ENCODE data around the gene DIAPH2. TPM values are rescaled to one million over a fixed set of nuclear protein-coding genes. Genes with fewer than 3 reads are reported as not detected.

DIAPH2 gene
- total RNA-seq, 1 donor from 2014 or later, result 18.9 TPM

GRCh38 chrX:97372001-97372766 is 687.5 kb downstream of the DIAPH2 start:
- Mint-ChIP-seq H3K27me3 (no peaks in the 10 kb centered on the region), H3K4me3 (no peak overlapping the region), H3K9me3 (peaks cover 5% of the 10 kb centered on the region), H3K27ac (no peak overlapping the region), H3K36me3 (peaks cover 7% of the 10 kb centered on the region), H3K4me1 (ENCODE audit: unreplicated experiment) (peaks cover 10% of the 10 kb centered on the region)
- no peak for DNase-seq (ENCODE audit: extremely low spot score, unreplicated experiment)
- TF ChIP-seq CTCF (conservative IDR thresholded peaks at IDR 0.05), result no peak

- Mint-ChIP-seq H3K9me3 (peaks cover 5% of the 10 kb centered on the region), H3K27ac (no peak overlapping the region), H3K4me3 (no peak overlapping the region), H3K36me3 (peaks cover 7% of the 10 kb centered on the region), H3K27me3 (no peaks in the 10 kb centered on the region), H3K4me1 (ENCODE audit: unreplicated experiment) (peaks cover 10% of the 10 kb centered on the region)
- no peak for DNase-seq (ENCODE audit: extremely low spot score, unreplicated experiment)
- TF ChIP-seq CTCF (conservative IDR thresholded peaks at IDR 0.05), result no peak
Measured at GRCh38 chrX:97374266-97374665, 689.6 kb downstream of the DIAPH2 start.

- no peak for TF ChIP-seq CTCF (conservative IDR thresholded peaks at IDR 0.05)
- H3K27me3 Mint-ChIP-seq, result no peaks in the 10 kb centered on the region
- H3K9me3 Mint-ChIP-seq, result no peaks in the 10 kb centered on the region
- no peak for DNase-seq (ENCODE audit: extremely low spot score, unreplicated experiment)
- H3K36me3 Mint-ChIP-seq, result no peaks in the 10 kb centered on the region
- H3K4me3 Mint-ChIP-seq, result no peak overlapping the region
- no peak overlapping the region for H3K27ac Mint-ChIP-seq
- H3K4me1 Mint-ChIP-seq (ENCODE audit: unreplicated experiment), result peaks cover 5% of the 10 kb centered on the region
Measured at GRCh38 chrX:97380200-97380599, 695.6 kb downstream of the DIAPH2 start.

GRCh38 chrX:97384685-97385084 is 700.0 kb downstream of the DIAPH2 start:
- Mint-ChIP-seq H3K27ac (no peak overlapping the region), H3K4me1 (ENCODE audit: unreplicated experiment) (peaks cover 8% of the 10 kb centered on the region), H3K27me3 (no peaks in the 10 kb centered on the region), H3K36me3 (peaks cover 14% of the 10 kb centered on the region), H3K9me3 (peaks cover 4% of the 10 kb centered on the region), H3K4me3 (no peak overlapping the region)
- no peak for TF ChIP-seq CTCF (conservative IDR thresholded peaks at IDR 0.05)
- no peak for DNase-seq (ENCODE audit: extremely low spot score, unreplicated experiment)

- peaks cover 4% of the 10 kb centered on the region for H3K9me3 Mint-ChIP-seq
- H3K4me1 Mint-ChIP-seq (ENCODE audit: unreplicated experiment), result peaks cover 5% of the 10 kb centered on the region
Measured at GRCh38 chrX:97387004-97387403, 702.4 kb downstream of the DIAPH2 start.

More at GRCh38 chrX:97387004-97387403, 702.4 kb downstream of the DIAPH2 start:
- Mint-ChIP-seq H3K27me3 (no peaks in the 10 kb centered on the region), H3K27ac (no peak overlapping the region), H3K36me3 (peaks cover 16% of the 10 kb centered on the region), H3K4me3 (no peak overlapping the region)
- DNase-seq (ENCODE audit: extremely low spot score, unreplicated experiment), result no peak
- TF ChIP-seq CTCF (conservative IDR thresholded peaks at IDR 0.05), result no peak

All from type B pancreatic cell (in vitro differentiated cells).